ENCODE results near the gene CDK18.

The CDK18 gene

GRCh38 chr1:205542367-205542766, 37.9 kb downstream of the CDK18 start:
- DNase-seq: no peak

DNA sequence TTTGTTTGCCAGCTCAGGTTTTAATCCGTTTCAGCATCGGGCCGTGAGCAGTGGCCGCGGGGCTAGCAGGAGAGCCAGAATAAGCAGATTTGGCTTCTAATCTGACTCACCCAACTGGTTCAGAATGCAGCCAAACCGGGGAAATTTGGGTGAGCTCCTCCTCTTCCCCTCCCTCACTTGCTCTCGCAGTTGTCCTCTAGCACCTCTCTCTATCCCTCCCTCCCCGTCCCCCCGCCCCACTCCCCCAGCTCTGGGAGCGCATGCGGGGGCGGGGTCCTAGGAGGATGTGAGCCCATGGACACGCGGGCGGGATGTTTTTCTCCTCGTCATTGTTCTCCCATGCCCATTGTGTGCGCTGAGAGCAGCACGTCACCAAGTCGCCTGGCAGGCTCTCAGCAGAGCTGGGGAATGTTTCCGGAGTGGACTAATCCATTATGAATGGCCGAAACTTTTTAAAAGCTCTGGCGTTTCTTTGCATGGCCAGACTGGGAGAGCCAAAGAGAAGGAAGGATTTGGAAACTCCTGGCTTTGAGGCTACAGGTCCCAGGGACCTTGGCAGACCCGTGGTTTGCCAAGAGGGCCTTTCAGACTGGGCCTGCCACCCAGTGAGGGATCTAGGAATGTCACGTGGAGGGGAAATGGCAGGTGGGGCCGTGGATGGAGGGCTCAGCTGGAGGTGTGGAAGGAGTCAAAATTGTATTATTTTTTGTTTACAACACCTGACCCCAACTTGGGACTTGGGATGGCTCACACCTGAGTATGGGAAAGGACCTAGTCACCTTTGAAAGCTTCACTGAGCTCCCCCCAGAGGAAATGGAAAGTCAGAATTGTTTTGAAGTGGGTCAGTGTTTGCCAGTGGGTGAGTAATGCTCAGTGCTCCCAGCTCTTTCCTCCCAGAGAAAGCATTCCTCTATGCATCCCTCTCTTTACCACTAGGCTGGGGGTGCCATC, 39.2 kb downstream of the CDK18 start:
- no peak for DNase-seq

DNA sequence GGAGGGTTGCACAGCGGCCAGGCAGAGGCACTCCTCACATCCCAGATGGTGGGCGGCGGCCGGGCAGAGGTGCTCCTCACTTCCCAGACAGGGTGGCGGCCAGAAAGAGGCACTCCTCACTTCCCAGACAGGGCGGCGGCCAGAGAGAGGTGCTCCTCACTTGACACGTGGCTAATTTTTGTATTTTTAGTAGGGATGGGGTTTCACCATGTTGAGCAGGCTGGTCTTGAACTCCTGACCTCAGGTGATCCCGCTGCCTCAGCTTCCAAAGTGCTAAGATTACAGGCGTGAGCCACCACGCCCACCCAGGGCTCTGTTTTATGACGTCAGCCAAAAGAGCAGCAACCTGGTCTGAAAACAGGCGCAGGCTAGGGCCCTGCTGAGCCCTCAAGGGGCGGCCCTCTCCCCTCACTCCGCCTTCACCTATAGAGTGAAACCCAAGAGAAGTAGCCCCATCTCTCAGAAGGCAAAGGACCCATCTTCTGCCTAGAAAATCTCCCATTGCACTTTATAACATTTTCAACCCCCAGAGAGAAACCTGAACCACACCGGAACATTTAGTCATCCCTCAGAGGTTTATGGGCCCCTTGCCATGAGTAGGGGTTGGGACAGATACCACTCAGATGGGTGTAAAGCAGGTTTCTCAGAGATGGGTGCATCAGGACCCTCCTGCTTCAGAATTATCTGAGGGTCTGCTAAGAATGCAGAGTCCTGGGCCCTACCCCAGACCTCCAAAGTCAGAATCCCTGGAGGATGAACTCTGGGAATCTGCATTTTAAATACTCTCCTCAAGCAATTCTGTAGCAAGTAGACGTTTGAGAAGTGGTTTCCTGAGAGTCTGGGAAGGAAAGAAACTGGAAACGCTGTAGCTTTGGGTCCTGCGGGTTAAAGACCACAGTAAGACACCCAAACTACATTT, 40.8 kb downstream of the CDK18 start:
- DNase-seq: no peak

GRCh38 chr1:205545991-205546390, 41.5 kb downstream of the CDK18 start:
- no peak for DNase-seq

- no peak for DNase-seq
Observed at GRCh38 chr1:205546541-205546940, 42.1 kb downstream of the CDK18 start.

DNA sequence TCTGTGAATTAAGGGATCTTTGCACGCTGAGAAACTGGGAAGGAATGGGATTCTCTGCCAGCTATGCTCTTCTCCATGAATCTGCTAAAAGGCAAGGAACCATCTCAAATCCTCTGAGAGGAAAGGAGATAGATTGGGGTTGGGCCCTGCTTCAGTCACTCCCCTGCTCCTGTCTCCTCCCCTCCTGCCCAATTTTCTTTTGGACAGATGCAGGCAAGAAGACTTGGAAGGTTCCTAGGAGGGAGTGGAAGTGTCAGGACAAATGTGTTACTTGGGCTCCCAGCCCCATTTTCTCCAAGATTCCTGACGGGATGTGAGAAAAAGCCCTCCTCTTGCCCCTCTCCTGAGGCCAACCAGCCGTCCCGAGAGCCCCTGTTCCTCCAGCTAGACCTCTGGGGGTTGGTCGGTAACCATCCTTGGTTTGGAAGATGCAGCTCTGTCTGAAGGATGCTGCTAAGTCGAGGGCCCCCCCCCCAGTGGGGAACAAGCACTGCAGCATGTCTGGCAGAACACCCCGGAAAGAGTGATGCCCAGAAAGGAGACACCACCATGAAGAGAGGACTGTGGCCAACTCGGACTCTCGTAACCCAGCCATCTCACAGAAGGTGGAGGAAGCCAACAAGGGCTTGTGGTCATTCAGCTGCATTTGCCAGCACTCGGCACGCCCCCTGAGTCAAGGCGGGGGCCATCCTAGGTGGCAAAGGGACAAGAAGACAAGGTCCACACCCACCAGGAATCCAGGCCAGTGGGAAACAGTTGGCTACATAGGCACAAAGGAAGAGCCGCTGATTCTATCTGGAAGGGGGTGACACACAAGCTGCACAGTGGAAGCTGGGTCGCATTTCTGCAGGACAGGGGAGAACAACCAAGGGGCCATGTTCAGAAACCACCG, 43.7 kb downstream of the CDK18 start:
- no peak for DNase-seq

DNA sequence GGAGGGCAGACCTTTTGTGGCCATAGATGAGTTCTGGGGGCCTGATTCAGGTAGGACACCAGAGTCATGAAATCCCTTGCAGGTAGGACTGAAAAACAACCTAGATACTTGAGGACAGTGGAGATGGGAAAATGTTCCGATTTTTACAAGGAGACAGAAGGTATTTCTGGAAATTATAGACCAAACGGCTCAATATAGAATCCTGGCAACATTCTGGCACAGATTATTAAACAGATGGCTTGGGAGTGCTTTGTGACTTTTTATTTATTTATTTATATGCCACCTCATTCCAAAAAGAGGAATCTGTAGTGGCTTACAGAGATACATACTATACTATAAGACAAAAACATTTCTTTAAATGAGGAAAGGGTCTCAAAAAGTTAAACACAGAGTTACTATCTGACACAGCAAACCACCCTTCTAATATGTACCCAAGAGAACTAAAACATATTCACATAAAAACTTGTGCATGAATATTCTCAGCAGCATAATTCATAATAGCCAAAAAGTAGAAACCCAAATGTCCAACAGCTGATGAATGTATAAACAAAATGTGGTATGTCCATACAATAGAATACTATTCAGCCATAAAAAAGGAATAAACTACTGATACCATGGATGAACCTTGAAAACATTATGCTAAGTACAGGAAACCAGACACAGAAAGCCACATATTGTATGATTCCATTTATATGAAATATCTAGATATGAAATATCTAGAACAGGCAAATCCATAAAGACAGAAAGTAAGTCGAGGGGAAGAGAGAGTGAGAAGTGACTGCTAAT, 49.8 kb downstream of the CDK18 start:
- no peak for DNase-seq

- no peak for DNase-seq
Observed at GRCh38 chr1:205561501-205562203, 57.2 kb downstream of the CDK18 start.

DNA sequence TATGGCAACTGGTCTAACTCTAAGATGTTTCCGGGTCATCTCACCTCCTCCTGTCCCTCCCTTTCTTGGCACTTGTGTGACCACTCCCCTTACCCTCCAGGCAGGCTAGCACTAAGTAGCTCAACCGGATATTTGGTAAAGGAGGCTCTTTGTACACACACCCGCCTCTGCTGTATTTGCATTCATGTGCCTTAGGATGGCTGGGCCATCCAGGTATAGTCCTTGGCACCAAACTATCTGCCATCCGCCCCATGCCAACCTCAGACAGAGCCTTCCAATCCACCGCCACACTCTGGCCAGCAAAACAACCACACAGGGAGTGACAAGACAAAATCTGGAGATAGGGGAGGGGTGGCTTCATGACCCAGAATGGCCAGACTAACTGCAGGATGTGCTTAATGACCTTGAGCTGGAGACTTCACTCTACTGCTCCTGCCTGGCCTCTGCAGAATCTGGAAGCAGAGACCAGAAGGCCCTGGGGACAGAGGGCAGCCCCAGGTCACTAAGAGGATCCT, 59.5 kb downstream of the CDK18 start:
- no peak for DNase-seq

- DNase-seq: no peak
Observed at GRCh38 chr1:205565799-205566198, 61.3 kb downstream of the CDK18 start.

DNA sequence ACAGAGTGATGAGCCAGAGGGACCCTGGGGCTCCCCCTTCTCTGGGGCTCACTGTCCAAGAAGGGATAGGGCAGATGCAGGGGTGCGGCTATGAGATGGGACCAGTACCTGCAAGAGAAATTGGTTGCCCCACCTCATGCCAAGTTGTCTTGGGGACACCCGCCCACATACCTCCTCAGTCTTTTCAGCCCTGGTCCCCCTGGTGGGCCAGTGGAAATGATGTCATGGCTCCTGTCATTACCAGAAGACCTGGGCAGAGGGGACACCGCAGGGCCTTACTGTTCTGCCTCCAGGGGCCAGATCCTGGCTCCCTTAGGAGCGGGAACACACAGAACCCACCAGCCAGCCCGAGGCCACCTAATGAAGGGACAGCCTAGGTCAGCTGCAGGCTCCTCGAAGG, 63.2 kb downstream of the CDK18 start:
- DNase-seq: no peak

DNA sequence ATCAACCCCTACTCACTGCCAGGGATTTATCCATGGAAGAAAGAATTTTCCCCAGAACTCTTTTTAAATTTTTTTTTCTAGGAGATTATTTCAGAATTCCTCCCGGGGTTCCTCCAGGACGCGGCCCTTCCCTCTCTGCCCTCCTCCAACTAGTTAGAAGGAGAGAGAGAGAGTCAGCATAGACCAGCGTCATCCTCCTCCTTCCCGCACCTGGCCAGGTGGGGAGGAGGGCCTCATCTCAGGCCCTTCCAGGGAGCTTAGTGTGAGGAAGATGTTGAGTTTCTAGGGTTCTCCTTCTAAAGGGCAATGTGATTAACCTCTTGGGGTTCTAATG, 63.6 kb downstream of the CDK18 start:
- DNase-seq: no peak

GRCh38 chr1:205568469-205569361, 64.2 kb downstream of the CDK18 start:
- no peak for DNase-seq

DNA sequence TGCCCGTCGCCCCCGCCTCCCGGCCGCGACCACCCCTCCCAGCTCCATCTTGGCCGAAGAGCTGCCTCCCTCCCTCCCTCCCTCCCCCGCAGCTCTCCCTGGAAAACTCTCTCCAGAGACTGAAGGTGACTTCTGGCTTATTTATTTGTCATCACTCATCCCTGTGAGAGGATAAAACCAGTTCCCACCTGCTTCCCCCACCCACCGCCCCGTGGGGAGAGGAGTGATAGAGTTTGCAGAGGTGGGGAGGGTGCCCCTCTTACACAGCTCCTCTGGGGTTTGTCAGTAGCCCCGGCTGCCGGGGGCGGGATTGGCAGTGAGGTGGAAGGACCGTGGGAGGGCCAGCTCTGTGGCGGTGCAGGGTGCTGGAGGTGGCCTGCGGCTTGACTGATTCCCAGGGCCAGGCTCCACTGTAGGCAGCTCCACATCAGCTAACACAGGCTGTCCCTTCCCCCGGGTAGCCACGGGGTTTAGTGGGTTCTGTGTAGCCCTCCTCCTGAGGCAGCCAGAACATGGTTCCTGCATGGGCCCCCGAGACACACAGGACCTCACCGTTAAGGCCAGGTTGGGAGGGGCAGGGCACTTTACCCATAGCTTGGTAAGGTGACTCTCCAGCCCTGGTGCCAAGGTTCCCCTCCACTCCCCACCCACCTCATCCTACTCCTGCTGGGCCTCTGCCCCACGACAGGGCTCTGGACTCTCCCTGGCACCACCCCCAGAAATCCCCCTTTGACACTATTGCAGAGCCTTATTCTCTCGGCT, 65.1 kb downstream of the CDK18 start:
- no peak for DNase-seq

DNA sequence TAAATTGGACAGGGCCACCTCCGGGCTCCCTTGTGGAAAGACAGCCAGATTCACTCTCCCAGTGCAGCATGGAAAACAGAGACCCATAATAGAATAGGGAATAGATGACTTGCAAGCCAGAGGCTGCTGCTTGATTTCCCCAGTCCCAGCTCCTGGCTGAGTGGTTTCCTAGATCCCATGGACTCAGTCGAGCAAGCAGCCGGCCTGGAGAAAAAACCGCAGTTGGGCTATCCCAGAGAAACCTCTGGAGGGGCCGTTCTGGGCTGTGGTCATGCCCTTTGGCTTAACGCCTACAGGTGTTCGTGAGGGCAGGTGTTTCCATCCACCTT, 65.7 kb downstream of the CDK18 start:
- no peak for DNase-seq

DNA sequence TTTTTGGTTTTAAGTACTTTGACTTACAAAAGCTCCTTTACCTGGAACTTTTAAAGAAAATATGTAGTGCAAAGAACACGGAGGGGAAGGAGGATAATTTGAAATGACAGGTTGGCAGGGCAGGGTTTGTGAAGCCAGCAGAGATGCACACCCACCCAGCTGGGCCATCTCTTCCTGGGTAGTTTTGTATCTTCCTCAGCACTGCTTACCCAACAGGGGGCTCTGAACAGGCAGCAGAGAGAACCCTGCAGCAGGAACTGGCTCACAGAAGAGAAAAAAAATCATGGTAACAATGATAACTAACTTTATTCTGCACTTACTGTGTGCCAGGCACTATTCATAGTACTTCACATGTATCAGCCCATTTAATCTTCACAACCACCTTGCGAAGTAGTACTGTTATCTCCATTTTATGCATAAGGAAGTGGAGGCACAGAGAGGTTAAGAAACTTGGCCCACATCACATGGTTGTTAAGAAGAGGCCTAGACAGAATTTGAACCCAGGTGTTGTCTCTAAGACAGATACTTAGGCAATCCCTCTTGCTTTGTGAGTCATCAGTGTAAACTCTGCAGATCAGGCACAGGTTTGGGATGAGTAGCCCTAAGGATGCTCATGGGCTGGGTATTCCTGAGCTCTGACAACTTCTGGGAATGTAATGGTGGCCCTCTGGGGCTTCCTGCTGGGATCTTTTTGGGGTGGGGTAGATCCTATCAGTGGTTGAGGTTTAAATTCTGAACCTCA, 66.5 kb downstream of the CDK18 start:
- DNase-seq: no peak

DNA sequence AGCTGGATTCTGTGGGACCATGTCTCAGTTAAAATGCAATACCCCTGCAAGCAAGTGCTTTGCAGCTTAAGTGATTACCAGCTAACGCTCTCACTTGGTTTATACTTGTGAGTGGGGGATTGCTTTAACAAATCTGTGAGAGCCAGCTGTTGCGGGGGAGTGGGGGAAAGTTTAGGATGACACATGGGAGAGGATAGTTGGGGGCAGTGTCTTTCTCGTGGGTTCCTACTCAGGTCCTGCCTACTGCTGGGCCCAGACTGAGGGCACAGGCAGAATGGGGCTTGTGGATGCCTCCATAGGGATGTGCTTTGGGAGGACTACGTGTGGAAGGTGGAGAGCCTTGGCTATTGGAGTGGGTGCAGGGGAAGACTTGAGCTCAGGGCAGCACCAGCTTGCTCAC, 67.3 kb downstream of the CDK18 start:
- no peak for DNase-seq

GRCh38 chr1:205572421-205572820, 68.0 kb downstream of the CDK18 start:
- no peak for DNase-seq

Measured in activated naive CD4-positive, alpha-beta T cell treated with Interleukin-2 at 50 U/mL for 16 hours (primary cell).